Measurements from ENCODE around the gene POFUT2.

POFUT2 gene

GRCh38 chr21:45226540-45227326 lies 61.0 kb downstream of the POFUT2 start:
- ChIA-PET CTCF (interaction anchor here (2.8 to 3.2 kb wide), 2 partner anchors 86 to 89 kb away, joined by 17 to 21 read pairs; no protein-coding TSS in a partner anchor), POLR2A (no interaction called here)
- TF ChIP-seq CTCF (IDR thresholded peaks at IDR 0.05; ENCODE audit: insufficient read depth, low read length, missing control alignments): no peak
- no peak for DNase-seq (ENCODE audit: low read depth, low spot score)
- no peak overlapping the region for H3K4me3 ChIP-seq (ENCODE audit: low read depth, low read length)

GRCh38 chr21:45225741-45226327 lies 61.9 kb downstream of the POFUT2 start:
- H3K4me3 ChIP-seq (ENCODE audit: low read depth, low read length): no peak overlapping the region
- ChIA-PET POLR2A (no interaction called here), CTCF (interaction anchor here (3.2 kb wide), 1 partner anchor 88 kb away, joined by 21 read pairs; no protein-coding TSS in a partner anchor)
- no peak for TF ChIP-seq CTCF (IDR thresholded peaks at IDR 0.05; ENCODE audit: insufficient read depth, low read length, missing control alignments)
- no peak for DNase-seq (ENCODE audit: low read depth, low spot score)

- H3K4me3 ChIP-seq (ENCODE audit: low read depth, low read length): no peak overlapping the region
- no peak for DNase-seq (ENCODE audit: low read depth, low spot score)
- TF ChIP-seq CTCF (IDR thresholded peaks at IDR 0.05; ENCODE audit: insufficient read depth, low read length, missing control alignments): no peak
- ChIA-PET POLR2A (no interaction called here), CTCF (interaction anchor here (1.1 to 1.5 kb wide), 2 partner anchors 15 to 87 kb away, joined by 3 read pairs; no protein-coding TSS in a partner anchor)
Observed at GRCh38 chr21:45225041-45225740, 62.5 kb downstream of the POFUT2 start.

- no peak for TF ChIP-seq CTCF (IDR thresholded peaks at IDR 0.05; ENCODE audit: insufficient read depth, low read length, missing control alignments)
- ChIA-PET CTCF (interaction anchor here (1.1 to 1.5 kb wide), 2 partner anchors 15 to 86 kb away, joined by 3 read pairs; no protein-coding TSS in a partner anchor), POLR2A (no interaction called here)
Observed at GRCh38 chr21:45224189-45224938, 63.3 kb downstream of the POFUT2 start.

GRCh38 chr21:45223236-45224185 lies 64.2 kb downstream of the POFUT2 start:
- H3K4me3 ChIP-seq (ENCODE audit: low read depth, low read length): no peak overlapping the region
- no peak for TF ChIP-seq CTCF (IDR thresholded peaks at IDR 0.05; ENCODE audit: insufficient read depth, low read length, missing control alignments)
- ChIA-PET CTCF (interaction anchor here (1.1 to 1.5 kb wide), 2 partner anchors 16 to 85 kb away, joined by 3 read pairs; no protein-coding TSS in a partner anchor), POLR2A (no interaction called here)
- DNase-seq (ENCODE audit: low read depth, low spot score): no peak

More at GRCh38 chr21:45224189-45224938, 63.3 kb downstream of the POFUT2 start:
- DNase-seq (ENCODE audit: low read depth, low spot score): no peak
- no peak overlapping the region for H3K4me3 ChIP-seq (ENCODE audit: low read depth, low read length)

All from AG04449 (cell line).